ENCODE data around the gene TEAD1. TPM values are rescaled to one million over a fixed set of nuclear protein-coding genes. Genes with fewer than 3 reads are reported as not detected.

Gene TEAD1
- total and polyA plus RNA-seq, 5 donors from 2014 or later = 0.30 TPM; not detected in 4

- Mint-ChIP-seq H3K4me3 (no peak overlapping the region), H3K4me1 (no peaks in the 10 kb centered on the region), H3K27me3 (peaks cover 4% of the 10 kb centered on the region), H3K36me3 (no peaks in the 10 kb centered on the region), H3K9me3 (no peaks in the 10 kb centered on the region), H3K27ac (no peak overlapping the region)
- Histone ChIP-seq H3K36me3 (ENCODE audit: control insufficient read depth, insufficient read depth, low read length) (no peaks in the 10 kb centered on the region), H3K27ac (ENCODE audit: insufficient read depth, low read length, poor library complexity, severe bottlenecking) (no peak overlapping the region), H3K9me3 (ENCODE audit: control insufficient read depth in 2 of 2, low read length in 2 of 2) (no peaks in the 10 kb centered on the region), H3K27me3 (ENCODE audit: control insufficient read depth, insufficient read depth, low read length) (peaks cover 4% of the 10 kb centered on the region), H3K4me1 (ENCODE audit: control insufficient read depth, insufficient read depth, low read length, poor library complexity, severe bottlenecking) (no peaks in the 10 kb centered on the region), H3K4me3 (ENCODE audit: low read depth, low read length) (no peak overlapping the region)
- no peak for ATAC-seq (ENCODE audit: low read depth in 2 of 2)
- no peak for DNase-seq
These were observed 96.2 kb downstream of the TEAD1 start for GRCh38 chr11:12770435-12770834.

- Mint-ChIP-seq H3K4me3 (no peak overlapping the region), H3K36me3 (no peaks in the 10 kb centered on the region), H3K27me3 (peaks cover 4% of the 10 kb centered on the region), H3K27ac (no peak overlapping the region), H3K4me1 (no peaks in the 10 kb centered on the region), H3K9me3 (no peaks in the 10 kb centered on the region)
- H3K9me3 ChIP-seq (ENCODE audit: control insufficient read depth in 2 of 2, low read length in 2 of 2) = no peaks in the 10 kb centered on the region
- ATAC-seq (ENCODE audit: low read depth in 2 of 2) (no peak), DNase-seq (no peak)
- H3K27me3 ChIP-seq (ENCODE audit: control insufficient read depth, insufficient read depth, low read length) = peaks cover 4% of the 10 kb centered on the region
- H3K4me3 ChIP-seq (ENCODE audit: low read depth, low read length) = no peak overlapping the region
- H3K4me1 ChIP-seq (ENCODE audit: control insufficient read depth, insufficient read depth, low read length, poor library complexity, severe bottlenecking) = no peaks in the 10 kb centered on the region
- no peaks in the 10 kb centered on the region for H3K36me3 ChIP-seq (ENCODE audit: control insufficient read depth, insufficient read depth, low read length)
- no peak overlapping the region for H3K27ac ChIP-seq (ENCODE audit: insufficient read depth, low read length, poor library complexity, severe bottlenecking)
These were observed 96.9 kb downstream of the TEAD1 start for GRCh38 chr11:12770966-12771597.

- no peak for DNase-seq
- no peak overlapping the region for H3K27ac ChIP-seq (ENCODE audit: insufficient read depth, low read length, poor library complexity, severe bottlenecking)
- no peaks in the 10 kb centered on the region for H3K36me3 ChIP-seq (ENCODE audit: control insufficient read depth, insufficient read depth, low read length)
- H3K4me1 ChIP-seq (ENCODE audit: control insufficient read depth, insufficient read depth, low read length, poor library complexity, severe bottlenecking) = no peaks in the 10 kb centered on the region
- no peaks in the 10 kb centered on the region for H3K4me1 Mint-ChIP-seq
- no peaks in the 10 kb centered on the region for H3K9me3 Mint-ChIP-seq
- no peak overlapping the region for H3K4me3 Mint-ChIP-seq
- peaks cover 4% of the 10 kb centered on the region for H3K27me3 Mint-ChIP-seq
- H3K27ac Mint-ChIP-seq = no peak overlapping the region
- ATAC-seq (ENCODE audit: low read depth in 2 of 2) = no peak
- no peaks in the 10 kb centered on the region for H3K9me3 ChIP-seq (ENCODE audit: control insufficient read depth in 2 of 2, low read length in 2 of 2)
- no peak overlapping the region for H3K4me3 ChIP-seq (ENCODE audit: low read depth, low read length)
- H3K36me3 Mint-ChIP-seq = no peaks in the 10 kb centered on the region
- peaks cover 4% of the 10 kb centered on the region for H3K27me3 ChIP-seq (ENCODE audit: control insufficient read depth, insufficient read depth, low read length)
These were observed 97.7 kb downstream of the TEAD1 start for GRCh38 chr11:12771875-12772274.

- Mint-ChIP-seq H3K4me1 (no peaks in the 10 kb centered on the region), H3K9me3 (no peaks in the 10 kb centered on the region), H3K27me3 (peaks cover 4% of the 10 kb centered on the region), H3K4me3 (no peak overlapping the region), H3K36me3 (no peaks in the 10 kb centered on the region), H3K27ac (no peak overlapping the region)
- Histone ChIP-seq H3K27me3 (ENCODE audit: control insufficient read depth, insufficient read depth, low read length) (peaks cover 4% of the 10 kb centered on the region), H3K27ac (ENCODE audit: insufficient read depth, low read length, poor library complexity, severe bottlenecking) (no peak overlapping the region), H3K4me3 (ENCODE audit: low read depth, low read length) (no peak overlapping the region), H3K4me1 (ENCODE audit: control insufficient read depth, insufficient read depth, low read length, poor library complexity, severe bottlenecking) (no peaks in the 10 kb centered on the region), H3K36me3 (ENCODE audit: control insufficient read depth, insufficient read depth, low read length) (no peaks in the 10 kb centered on the region), H3K9me3 (ENCODE audit: control insufficient read depth in 2 of 2, low read length in 2 of 2) (no peaks in the 10 kb centered on the region)
- ATAC-seq (ENCODE audit: low read depth in 2 of 2) = no peak
- no peak for DNase-seq
These were observed 98.1 kb downstream of the TEAD1 start for GRCh38 chr11:12772324-12772723.

- H3K36me3 Mint-ChIP-seq = no peaks in the 10 kb centered on the region
- no peak overlapping the region for H3K27ac ChIP-seq (ENCODE audit: insufficient read depth, low read length, poor library complexity, severe bottlenecking)
- H3K4me1 Mint-ChIP-seq = no peaks in the 10 kb centered on the region
- H3K36me3 ChIP-seq (ENCODE audit: control insufficient read depth, insufficient read depth, low read length) = no peaks in the 10 kb centered on the region
- DNase-seq (no peak), ATAC-seq (ENCODE audit: low read depth in 2 of 2) (no peak)
- H3K27me3 Mint-ChIP-seq = peaks cover 4% of the 10 kb centered on the region
- H3K27ac Mint-ChIP-seq = no peak overlapping the region
- H3K9me3 Mint-ChIP-seq = no peaks in the 10 kb centered on the region
- peaks cover 7% of the 10 kb centered on the region for H3K27me3 ChIP-seq (ENCODE audit: control insufficient read depth, insufficient read depth, low read length)
- no peaks in the 10 kb centered on the region for H3K9me3 ChIP-seq (ENCODE audit: control insufficient read depth in 2 of 2, low read length in 2 of 2)
- H3K4me3 Mint-ChIP-seq = no peak overlapping the region
- H3K4me1 ChIP-seq (ENCODE audit: control insufficient read depth, insufficient read depth, low read length, poor library complexity, severe bottlenecking) = no peaks in the 10 kb centered on the region
- H3K4me3 ChIP-seq (ENCODE audit: low read depth, low read length) = no peak overlapping the region
These were observed 99.4 kb downstream of the TEAD1 start for GRCh38 chr11:12773591-12773990.

- Mint-ChIP-seq H3K27ac (no peak overlapping the region), H3K36me3 (no peaks in the 10 kb centered on the region), H3K4me3 (no peak overlapping the region), H3K9me3 (no peaks in the 10 kb centered on the region), H3K27me3 (peaks cover 4% of the 10 kb centered on the region), H3K4me1 (no peaks in the 10 kb centered on the region)
- H3K4me1 ChIP-seq (ENCODE audit: control insufficient read depth, insufficient read depth, low read length, poor library complexity, severe bottlenecking) = no peaks in the 10 kb centered on the region
- DNase-seq = no peak
- no peak overlapping the region for H3K27ac ChIP-seq (ENCODE audit: insufficient read depth, low read length, poor library complexity, severe bottlenecking)
- H3K36me3 ChIP-seq (ENCODE audit: control insufficient read depth, insufficient read depth, low read length) = no peaks in the 10 kb centered on the region
- ATAC-seq (ENCODE audit: low read depth in 2 of 2) = no peak
- H3K4me3 ChIP-seq (ENCODE audit: low read depth, low read length) = no peak overlapping the region
- H3K9me3 ChIP-seq (ENCODE audit: control insufficient read depth in 2 of 2, low read length in 2 of 2) = no peaks in the 10 kb centered on the region
- peaks cover 4% of the 10 kb centered on the region for H3K27me3 ChIP-seq (ENCODE audit: control insufficient read depth, insufficient read depth, low read length)
These were observed 101.7 kb downstream of the TEAD1 start for GRCh38 chr11:12775955-12776354.

- Mint-ChIP-seq H3K36me3 (no peaks in the 10 kb centered on the region), H3K27me3 (peaks cover 4% of the 10 kb centered on the region), H3K4me1 (no peaks in the 10 kb centered on the region)
These were observed 103.1 kb downstream of the TEAD1 start for GRCh38 chr11:12777208-12777874.

More at GRCh38 chr11:12777208-12777874, 103.1 kb downstream of the TEAD1 start:
- no peaks in the 10 kb centered on the region for H3K9me3 Mint-ChIP-seq
- H3K4me3 Mint-ChIP-seq = no peak overlapping the region
- Histone ChIP-seq H3K9me3 (ENCODE audit: control insufficient read depth in 2 of 2, low read length in 2 of 2) (no peaks in the 10 kb centered on the region), H3K36me3 (ENCODE audit: control insufficient read depth, insufficient read depth, low read length) (no peaks in the 10 kb centered on the region), H3K27me3 (ENCODE audit: control insufficient read depth, insufficient read depth, low read length) (peaks cover 4% of the 10 kb centered on the region), H3K4me3 (ENCODE audit: low read depth, low read length) (no peak overlapping the region), H3K27ac (ENCODE audit: insufficient read depth, low read length, poor library complexity, severe bottlenecking) (no peak overlapping the region), H3K4me1 (ENCODE audit: control insufficient read depth, insufficient read depth, low read length, poor library complexity, severe bottlenecking) (no peaks in the 10 kb centered on the region)
- H3K27ac Mint-ChIP-seq = no peak overlapping the region
- no peak for ATAC-seq (ENCODE audit: low read depth in 2 of 2)
- DNase-seq = no peak
